HG03439 (cell line): ENCODE results near the gene FCMR.

Experiments used
- ATAC-seq: cut with Tn5 transposase; IDR thresholded peaks from one replicate; pipeline ENCODE4 v1.9.1; 2021; ENCODE audit warnings: mild to moderate bottlenecking, moderate library complexity; ENCODE audit not compliant: unreplicated experiment

The FCMR gene

DNA sequence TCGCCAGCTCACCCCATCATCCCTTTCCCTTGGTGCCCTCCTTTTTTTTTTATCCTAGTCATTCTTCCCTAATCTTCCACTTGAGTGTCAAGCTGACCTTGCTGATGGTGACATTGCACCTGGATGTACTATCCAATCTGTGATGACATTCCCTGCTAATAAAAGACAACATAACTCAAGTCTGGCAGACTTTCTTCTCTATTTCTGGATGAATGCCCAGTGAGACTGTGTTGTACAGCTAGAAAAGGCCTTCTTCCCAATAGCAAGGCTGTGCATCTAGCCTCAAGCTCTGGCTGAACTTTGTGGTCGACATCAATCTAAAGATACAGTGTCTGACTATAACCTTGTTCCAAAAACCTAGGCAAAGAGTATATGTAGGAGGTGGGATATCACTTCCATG is 18.1 kb downstream of the FCMR start:
- no peak for ATAC-seq

DNA sequence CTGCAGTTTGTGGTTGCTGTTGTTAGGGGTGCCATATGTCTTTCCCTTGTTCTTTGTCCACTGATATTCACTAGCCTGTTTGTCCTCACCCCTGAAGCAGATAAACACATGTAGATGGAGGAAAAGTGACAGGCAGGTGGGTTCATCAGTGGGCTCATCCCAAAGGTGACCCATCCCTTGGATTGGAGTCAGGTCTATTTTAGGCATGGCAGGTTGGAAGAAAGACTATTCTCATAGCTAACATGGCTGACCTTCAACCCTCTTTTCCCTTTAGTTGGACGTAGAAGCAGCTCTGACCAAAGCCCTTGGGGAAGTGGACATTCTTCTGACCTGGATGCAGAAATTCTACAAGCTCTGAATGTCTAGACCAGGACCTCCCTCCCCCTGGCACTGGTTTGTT is 19.0 kb downstream of the FCMR start:
- ATAC-seq = no peak

DNA sequence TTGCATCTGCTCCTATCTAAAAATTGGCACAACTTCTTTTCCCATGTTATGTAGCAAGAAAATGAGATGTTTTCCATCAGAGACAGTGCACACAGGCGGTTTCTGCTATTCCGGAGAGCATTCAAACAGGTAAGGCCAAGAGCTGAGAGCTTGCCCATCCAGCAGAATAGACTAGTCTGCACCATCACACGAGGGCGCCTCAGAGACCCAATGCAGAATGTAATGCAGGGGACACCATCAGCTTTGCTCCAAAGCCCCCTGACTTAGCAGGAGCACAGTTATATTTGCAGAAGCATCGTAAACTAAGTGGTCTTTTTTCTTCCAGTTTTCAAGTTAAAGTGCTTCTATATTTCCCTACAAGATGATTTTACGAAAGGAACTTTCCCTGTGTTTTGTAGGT is 19.8 kb downstream of the FCMR start:
- ATAC-seq = no peak

DNA sequence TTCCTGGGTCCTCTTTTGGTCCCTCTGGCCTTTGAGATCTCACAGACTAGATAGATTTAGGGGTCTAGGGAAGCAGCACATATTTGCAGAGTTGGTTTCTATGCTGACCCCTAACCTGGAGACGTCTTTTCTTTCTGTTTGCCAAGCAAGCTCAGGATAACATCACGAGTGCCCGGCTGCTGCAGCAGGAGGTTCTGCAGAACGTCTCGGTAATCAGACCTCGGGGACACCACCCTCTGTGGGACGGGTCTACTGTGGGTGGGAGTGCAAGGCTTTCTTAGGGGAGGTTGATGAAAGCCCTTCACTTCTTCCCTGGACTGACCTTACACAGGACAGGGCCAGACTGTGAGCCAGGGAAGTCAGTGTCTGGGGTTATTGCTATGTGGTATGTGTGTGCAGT is 21.6 kb downstream of the FCMR start:
- no peak for ATAC-seq

DNA sequence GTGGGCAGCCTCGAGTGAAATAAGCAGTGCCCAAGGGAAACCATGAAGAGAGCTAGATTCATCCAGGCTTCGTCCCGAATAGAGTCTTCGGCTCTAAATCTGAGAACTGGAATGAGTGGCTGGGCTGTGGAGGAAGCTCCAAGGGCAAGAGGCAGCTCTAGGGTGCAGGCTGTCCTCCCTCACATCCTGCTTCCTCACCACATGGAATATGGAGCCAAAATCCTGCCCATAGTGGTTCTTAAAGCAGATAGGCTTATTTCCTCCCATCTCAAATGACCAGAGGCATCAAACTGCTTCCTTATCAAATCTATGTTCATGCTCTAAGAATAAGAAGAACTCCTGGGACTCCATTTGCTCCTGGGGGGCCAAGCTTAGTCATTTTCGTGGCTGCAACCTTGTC is 22.0 kb downstream of the FCMR start:
- no peak for ATAC-seq

DNA sequence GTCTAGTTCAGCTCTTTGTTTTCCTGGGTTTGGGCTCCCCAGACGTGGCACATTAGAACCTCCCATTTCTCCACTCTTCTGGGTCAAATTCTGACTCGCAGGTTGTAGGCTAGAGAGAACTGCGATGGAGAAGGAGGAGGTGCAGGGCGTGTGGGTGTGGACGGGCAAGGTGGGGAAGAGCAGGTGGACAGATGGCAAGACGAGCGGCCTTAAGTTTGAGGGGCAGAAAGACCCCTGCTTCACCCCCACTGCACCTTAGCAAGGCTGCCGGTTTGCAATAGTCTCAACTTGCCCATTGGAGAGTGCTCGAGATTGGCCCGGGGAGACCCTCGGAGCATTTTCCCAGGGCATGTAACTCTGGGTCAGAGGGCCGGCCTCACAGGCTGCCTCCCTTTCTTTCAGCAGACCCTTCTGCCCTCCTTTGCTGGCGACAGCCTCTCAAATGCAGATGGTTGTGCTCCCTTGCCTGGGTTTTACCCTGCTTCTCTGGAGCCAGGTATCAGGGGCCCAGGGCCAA is 22.8 kb downstream of the FCMR start:
- ATAC-seq = no peak

DNA sequence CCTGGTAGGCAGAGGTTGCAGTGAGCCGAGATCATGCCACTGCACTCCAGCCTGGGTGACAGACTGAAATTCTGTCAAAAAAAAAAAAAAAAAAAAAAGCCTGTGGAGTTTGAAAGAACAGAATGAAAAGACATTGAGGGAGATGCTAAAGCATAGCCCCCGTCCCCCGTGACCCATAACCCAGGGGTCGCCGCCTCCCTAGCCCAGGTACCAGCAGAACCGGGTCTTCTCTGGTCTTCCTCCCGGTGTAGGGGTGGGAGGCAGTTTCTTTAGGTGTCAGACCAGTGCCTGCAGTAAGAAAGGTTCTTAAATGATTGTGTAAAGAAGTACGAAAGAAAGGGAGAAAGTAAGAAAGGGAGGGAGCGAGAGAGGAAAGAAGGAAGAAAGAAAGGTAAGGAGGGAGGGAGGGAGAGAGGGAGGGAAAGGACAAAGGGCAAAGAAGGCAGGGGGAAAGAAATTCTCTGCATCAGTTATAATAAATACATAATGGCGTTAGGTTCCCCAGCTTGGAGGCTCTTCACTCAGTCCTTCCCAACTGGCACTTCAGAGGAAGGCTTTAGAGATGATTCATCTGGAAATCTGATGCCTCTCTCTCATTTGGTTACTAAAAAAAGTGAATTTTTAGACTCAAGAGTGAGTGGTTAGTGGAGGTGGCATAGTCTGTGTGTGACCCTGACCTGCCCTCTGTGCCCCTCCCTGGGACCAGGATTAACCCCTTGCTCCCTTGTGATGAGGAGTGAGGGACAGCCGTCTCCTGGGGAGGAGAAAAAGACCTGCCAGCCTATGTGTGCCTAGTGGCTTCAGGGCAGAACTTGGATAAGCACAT is 23.4 kb downstream of the FCMR start:
- ATAC-seq = no peak

DNA sequence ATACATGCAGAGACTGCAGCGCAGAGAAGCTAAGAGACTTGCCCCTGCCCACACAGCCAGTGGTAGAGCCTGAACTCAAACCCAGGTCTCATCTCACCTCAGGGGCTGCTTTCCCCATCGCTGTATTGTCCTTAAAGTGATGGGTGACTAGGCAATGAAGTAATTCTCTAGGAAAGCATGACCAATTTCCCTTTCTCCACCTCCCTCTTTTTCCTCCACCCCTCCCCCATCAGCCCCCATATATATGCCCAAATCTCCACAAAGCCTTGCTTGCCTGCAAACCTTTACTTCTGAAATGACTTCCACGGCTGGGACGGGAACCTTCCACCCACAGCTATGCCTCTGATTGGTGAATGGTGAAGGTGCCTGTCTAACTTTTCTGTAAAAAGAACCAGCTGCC is 24.6 kb downstream of the FCMR start, which contains the start of gene IL24:
TSS of gene IL24 (plus strand) at position 269 of the 400 bp plus-strand sequence. CDS start 390 bp downstream, outside the sequence.
- ATAC-seq = no peak

DNA sequence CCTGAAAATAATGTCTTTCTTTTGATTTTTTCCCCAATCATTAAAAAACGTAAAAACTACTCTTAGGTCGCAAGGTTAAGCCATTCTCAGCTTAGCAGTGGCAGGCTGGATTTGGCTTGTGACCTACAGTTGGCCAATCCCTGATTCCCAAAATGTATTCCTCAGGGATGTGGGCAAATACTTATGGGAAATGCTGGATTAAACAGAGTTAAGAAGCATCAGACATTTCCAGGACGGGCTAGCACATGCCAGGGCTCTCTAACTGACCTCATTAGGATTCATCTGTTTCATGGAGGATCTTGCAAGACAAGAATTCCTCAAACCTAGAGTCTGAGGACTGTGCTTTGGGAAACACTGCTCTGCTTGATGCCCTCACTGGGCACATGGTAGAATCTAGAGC is 25.5 kb downstream of the FCMR start:
- ATAC-seq = no peak

DNA sequence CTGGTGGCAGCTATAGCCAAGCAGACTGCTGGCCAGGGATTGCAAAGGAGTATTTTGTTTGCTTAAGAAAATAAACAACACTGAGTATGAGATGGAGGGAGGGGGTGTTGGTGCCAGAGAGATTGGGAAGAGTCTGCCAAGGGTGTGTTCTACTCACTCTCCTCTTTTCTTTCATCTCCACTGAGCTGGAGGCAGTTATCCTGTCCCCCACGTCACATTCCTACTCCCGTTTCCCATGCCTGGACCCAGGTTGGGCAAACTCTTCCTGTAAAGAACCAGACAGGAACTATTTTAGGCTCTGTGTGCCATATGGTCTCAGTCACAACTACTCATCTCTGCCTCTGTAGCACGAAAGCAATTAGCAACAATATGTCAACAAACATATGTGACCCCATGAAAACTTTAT is 25.9 kb downstream of the FCMR start:
- ATAC-seq = no peak

DNA sequence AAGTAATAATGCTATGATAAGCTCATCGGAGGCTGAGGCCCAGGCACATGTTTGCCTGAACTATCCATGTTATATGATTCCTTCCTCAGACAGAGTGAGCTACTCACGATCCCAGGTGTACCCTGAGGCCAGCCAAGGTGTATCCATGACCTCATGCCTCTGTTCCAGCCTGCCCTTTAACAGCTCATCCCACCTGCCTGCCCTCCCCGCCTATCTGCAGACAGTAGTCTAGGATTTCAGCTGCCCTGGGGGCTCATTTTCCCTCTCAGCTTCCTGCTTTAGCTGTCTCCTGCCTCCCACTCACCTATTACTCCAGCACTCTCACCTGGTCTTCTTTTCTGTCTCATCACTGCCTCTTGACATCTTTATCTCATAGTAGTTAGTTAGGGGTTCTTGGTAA is 26.4 kb downstream of the FCMR start:
- ATAC-seq = no peak

DNA sequence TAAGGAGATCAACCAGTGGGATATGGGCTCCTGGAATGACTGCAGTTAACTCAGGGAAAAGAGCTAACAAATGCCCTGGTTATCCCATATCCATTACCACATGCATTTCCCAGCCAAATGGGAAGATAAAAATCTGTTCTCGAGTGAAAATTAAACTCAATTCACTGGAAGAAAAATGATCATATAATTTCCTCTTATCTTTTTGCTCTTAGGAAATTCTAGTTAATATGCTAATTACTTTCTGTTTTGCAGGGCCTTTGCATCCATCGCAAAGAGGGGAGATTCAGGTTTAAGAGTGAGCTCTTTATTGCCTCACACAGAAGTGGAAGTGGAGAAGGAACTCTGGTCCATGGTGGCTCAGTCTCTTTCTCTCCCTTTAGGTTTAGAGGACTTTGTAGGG is 28.4 kb downstream of the FCMR start:
- no peak for ATAC-seq

DNA sequence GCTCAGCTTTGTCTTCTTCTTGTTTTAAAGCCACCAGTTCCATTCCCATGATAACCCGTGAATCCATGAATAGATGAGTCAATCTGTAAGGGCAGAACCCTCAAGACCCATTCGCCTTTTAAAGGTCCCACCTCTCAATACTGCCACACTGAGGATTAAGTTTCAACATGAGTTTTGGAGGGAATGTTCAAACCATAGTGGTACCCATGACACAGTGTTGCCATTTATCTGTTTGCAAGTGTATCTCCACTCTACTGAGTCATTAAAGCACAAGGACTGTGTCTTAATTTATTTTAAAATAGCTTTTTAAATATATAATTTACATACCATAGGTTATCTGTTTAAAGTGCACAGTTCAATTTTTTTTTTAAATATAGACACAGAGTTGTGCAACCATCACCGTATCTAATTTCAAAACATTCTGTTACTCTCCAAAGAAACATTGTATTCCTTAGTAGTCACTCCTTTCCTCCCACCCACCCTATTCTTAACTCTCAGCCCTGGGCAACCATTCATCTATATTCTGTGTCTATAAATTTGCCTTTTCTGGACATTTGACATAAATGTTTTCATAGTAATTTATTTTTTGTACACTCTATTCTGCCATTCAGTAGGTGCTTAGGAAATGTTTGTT is 29.3 kb downstream of the FCMR start:
- no peak for ATAC-seq

DNA sequence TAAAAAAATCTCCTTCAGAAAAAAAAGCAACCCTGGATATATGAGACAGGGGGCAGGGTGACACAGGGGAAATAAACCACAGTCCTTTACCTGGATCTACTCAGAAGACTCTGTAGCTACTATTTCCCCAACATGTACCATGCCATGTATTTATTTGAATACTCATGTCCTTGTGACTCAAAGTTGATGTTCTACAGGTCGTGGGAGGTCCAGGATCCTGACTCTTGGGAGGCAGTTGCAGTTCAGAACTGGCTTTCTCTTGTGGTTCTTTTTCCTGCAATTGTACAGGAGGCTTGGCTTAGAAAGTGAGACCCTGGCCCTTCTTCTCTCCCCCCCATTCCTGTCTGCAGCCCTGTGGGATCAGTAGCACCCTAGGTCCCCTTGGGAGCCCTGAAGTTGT is 30.3 kb downstream of the FCMR start:
- no peak for ATAC-seq

DNA sequence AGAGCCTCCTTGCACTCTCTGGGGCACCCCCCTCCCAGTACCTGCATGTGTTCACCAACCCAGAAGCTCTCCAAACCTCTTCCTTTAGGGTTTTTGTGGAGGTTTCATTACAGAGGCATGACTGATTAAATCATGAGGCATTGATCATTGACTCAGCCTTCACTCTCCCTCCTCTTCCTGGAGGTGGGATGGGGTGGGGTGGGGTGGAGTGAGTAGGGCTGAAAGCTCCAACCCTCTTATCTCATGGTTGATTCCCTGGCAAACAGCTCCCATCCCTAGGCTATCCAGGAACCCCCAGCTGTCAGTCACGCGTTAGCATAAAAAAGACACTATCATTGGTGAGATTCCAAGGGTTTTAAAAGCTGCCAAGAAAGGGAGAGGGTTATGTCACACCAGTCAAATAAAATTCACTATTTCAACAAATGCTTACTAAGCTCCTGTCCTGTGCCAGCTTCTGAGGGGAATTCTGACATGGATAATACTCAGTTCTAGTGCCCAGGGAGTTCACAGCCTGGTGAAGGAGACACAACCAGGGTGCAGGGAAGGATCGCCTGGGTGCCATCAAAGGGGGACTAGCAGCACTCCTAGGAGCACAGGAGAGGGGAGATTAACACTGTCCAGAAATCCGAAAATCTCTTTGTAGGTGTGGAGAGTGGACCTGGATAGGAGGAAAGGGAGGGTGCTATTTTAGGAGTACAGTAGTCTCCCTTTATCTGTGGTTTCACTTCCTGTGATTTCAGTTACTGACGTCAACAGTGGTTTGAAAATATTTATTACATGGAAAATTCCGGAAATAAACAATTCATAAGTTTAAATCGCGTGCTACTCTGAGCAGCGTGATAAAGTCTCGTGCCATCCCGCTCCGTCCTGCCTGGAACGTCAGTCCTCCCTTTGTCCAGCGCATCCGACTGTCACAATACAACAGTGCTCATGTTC is 31.3 kb downstream of the FCMR start:
- no peak for ATAC-seq

DNA sequence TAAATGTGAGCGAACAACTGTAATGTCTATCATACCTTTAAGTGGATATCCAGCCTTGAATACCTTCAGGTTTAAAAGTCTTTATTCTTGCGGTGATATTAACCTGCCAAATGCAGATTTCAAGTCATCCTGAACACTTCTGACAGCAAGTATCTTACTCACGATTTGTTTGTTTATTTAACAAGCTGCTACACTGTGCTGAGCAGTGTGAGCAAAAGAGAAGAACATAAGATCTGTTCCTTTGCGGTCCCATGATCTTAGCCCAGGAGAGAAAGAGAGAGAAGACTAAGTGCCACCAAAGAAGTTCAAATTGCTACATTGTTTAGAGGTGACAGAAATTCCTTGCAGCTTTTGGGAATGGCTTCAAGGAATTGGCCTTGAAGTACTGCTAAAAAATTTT is 34.0 kb downstream of the FCMR start:
- ATAC-seq = no peak

DNA sequence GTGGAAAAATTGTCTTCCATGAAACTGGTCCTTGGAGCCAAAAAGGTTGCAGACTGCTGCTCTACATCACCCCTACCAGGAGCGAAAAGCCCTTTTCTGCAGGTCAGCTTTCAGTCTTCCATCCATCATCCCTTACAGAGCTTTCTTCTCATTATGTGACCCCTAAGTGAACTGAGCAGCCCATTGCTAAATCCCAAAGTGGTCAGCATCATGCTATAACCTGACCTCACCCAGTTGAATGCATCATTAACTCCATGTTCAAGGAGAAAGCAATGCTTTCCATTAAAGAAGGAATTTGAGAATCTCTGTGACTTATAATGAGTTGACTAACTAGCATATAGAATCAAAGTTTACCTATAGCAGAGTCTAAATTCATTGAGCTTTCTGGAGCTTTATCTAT is 34.9 kb downstream of the FCMR start:
- ATAC-seq = no peak

DNA sequence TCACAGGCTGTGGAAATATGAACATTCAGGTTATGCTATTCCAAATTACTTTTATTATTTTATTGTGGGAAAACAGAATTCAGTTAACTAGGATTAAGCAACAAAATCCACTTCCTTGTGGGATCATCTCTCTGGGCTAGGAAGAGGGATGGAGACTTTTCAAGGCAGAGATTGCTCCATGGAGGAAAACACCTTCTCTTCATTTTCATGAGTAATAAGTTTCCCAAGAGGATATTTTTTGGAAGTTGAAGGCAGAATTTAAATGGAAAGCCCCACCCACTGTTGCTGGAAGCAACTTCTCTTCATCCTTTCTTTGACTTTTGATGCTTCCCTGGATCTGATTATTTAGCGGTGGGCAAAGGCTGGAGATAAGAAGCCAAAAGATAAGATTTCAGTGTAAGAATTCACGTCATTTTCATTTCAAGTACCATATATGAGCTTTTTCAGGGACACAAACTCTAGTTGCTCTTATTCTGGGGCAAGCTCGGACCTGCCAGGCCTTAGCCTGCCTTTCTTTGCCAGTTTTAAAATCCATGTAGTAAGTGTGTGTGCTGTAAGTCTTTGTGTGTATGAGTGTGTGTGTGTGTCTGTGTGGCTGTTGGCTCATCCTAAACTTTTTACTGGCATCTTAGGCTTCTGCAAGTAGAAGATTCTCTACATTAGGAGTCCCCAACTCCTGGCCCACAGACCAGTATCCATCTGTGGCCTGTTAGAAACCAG is 36.2 kb downstream of the FCMR start:
- ATAC-seq = no peak

DNA sequence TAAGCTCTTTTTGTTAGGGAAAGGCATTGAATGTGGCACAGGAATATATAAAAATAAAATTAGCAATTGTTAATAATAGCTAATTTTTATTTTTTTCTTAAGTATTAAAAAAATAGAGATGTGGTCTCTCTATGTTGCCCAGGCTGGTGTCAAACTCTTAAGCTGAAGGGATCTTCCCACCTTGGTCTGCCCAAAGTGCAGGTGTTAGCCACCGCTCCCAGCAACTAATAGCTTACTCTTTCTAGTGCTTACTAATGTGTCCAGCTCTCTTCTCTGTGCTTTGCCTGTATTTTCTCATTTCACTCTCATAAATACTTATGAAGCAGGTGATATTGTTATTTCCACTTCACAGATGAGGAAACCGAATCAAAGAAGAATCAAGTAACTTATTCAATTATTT is 37.9 kb downstream of the FCMR start:
- no peak for ATAC-seq

DNA sequence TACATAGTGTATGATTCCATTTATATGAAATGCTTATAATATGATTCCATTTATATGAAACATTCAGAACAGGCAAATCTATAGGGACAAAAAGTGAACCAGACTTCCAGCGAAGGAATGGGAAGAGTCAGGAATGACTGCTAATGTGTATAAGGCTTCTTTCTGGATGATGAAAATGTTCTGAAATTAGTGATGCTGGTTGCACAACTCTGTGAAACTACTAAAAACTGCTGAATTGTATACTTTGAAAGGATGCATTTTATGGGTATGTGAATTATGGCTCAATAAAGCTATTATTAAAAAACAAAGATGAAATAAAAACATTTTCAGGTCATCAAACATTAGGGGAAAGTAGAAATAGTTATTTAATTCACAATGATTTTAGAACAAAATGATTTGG is 38.6 kb downstream of the FCMR start:
- ATAC-seq = no peak

DNA sequence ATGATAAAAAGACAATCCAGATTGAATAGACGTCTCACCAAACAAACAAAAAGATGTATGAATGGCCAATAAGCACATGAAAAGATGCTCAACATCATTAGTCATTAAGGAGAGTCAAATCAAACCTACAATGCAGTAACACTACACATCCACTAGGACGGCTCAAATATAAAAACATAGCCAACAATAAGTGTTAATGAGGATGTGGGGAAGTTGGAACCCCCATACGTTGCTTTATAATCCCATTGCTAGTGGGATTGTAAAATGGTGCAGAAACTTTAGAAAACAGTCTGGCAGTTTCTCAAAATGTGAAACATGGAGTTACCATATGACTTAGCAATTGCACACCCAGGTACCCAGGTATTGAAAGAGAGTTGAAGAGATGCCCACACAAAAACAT is 39.2 kb downstream of the FCMR start:
- ATAC-seq = no peak
